DLD1 (cell line): Measurements from ENCODE around the gene ATP6V0E2.
"Not testable (repeated sequence)": the region's sequence is repeated elsewhere in the genome, so short reads cannot be mapped to it uniquely, and the experiment has no call there.

Source experiments
- in situ Hi-C: cut with HindIII; loops from 2 replicates; pipeline ENCODE4 v1.10.0; 2017; ENCODE audit warnings: low sequenced_read_pairs

ATP6V0E2 gene

DNA sequence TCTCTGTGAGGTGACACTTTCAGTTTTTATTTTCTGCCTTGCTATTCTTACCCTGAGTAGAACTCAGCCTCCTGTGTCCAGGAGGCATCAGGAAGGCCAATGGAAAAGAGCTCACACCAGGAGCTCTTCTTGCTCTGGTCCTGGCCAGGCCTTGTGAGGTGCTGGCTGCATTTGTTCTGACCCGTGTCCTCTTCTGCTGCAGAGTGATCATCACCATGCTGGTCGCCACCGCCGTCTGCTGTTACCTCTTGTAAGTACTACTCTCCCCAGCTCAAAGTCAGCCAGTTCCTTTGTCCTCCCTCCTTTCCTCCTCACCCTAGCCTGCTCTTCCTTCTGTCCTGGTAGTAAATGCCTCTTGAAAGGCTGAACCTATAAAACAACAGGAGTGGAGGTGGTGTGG is 1.6 kb downstream of the ATP6V0E2 start:
- in situ Hi-C loops: no loop called here

- in situ Hi-C loops: no loop called here
These were observed 4.2 kb downstream of the ATP6V0E2 start for GRCh38 chr7:149877890-149878522.

- in situ Hi-C loops: no loop called here
These were observed 4.8 kb downstream of the ATP6V0E2 start for GRCh38 chr7:149878523-149878921.

- in situ Hi-C loops: no loop called here
These were observed 5.5 kb downstream of the ATP6V0E2 start for GRCh38 chr7:149879271-149879743.

DNA sequence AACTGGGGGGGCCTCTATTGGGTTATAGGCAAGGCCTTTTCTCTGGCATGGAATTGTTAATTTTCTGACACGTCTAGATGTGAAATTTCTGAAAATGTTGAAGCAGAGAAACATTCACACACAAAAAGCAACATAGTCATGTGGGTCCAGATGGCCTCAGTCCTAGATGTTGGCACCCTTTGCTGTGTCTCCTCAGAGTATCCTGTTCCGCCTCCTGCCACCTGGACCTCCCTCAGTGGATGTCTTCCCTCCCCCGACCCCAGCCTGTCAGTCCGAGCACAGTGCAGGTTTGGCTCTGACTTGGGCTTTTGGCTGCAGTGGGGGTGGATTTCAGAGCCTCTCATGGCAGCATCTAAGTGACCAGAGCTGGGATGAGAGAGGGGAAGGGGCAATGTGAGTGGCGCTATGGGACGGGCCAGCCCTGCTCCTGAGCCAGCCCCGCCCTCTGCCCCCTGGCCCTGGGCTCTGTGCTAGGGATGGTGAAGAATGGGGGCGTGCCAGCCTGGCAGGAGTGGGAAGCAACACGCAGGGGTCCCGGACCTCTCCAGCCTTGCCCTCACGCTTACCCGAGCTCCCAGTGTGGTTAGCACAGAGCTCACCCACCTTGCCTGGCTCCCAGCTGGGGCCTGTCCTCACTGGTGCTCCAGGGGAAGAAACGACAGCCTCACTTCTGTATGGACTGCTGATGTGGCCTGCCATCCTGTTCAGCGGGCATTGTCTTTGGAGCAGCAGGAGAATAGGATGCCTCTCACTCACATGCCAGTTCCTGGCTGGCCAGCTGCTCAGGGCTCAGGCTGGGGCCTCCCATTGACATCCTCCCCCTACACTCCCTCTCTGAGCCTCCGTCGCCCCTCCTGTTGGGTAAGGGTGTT is 6.2 kb downstream of the ATP6V0E2 start:
- in situ Hi-C loops: no loop called here

- in situ Hi-C loops: no loop called here
These were observed 7.0 kb downstream of the ATP6V0E2 start for GRCh38 chr7:149880638-149881311.

DNA sequence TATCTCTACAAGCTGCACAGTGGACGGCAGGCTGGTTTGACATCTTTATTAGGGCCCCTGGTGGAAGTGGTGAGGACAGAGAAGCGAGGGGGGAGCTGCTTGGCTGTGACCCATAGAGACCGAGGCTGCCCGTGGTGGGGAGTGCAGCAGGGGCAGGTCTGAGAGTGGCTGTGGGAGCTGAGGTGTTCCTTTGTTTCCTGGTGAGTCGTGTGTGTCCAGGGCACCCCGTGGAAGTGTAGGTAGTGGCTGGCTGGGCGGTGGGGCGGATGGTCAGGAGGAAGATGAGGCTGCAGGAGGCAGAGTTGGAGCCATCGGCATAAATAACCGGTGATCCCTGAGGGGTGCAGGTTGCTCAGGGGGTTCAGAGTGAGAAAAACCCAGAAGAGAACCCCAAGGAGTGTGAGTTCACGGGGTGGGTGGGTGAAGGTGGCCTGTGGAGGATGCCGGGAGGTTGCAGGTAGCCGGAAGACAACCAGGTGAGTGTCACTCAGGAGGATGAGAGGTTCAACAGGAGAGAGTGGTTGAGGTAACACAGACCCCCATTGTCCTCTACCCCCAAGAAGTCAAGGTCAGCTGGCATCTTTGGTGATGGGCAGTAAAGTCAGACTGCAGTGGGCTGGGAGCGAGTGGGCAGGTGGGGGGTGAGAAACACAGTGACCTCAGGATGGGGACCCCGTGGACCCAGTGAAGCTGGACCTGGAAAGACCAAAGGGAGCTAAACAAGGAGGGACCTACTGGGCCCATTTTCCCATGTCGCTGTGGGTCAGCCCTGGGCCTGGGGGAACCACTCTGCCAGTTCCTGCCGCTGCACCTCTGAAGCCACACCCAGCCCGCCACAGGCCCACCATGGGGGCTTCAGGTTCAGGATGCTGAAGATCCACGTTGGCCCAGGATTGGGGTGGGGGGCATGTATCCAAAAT is 7.8 kb downstream of the ATP6V0E2 start:
- in situ Hi-C loops: no loop called here

GRCh38 chr7:149882248-149883047 is 8.7 kb downstream of the ATP6V0E2 start:
- in situ Hi-C loops: no loop called here

DNA sequence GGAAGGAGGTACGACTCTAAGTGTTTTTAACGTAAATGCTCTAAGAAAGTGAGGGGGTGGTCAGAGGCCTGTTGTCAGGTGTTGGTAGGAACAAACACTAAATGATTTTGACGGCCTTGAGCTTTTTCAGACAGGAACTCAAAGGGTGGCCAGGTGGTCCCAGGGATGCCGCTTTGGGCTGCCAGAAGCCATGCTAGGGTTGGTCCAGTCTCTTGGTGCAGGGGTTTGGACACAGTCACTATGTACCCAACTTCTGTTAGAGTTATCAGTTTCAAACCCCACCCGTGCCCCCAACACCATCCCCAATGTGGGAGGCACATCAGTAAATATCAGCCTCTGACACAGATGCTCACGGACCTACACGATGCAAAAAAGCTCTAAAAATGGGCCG is 9.3 kb downstream of the ATP6V0E2 start:
- in situ Hi-C loops: no loop called here

GRCh38 chr7:149883452-149883861 is 9.7 kb downstream of the ATP6V0E2 start:
- in situ Hi-C loops: no loop called here

DNA sequence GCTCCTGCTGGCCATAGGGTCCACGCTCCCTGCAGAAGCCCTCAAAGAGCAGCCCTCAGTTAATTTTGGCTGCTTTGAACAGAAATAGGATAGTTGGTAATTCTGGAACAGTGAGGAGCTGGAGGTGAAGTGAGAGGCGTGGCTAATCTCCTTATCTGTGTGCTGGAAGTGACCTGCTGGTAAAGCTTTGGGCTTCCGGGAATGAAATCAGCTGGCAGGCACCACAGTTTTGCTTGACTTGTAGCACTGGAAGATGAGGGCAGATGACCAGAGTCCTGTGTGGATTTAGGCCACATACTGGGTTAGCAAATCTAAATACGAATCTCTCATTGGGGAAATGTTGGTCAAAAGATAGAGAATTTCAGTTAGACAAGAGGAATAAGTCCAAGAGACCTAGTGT is 10.2 kb downstream of the ATP6V0E2 start:
- in situ Hi-C loops: no loop called here

- in situ Hi-C loops: no loop called here
These were observed 10.8 kb downstream of the ATP6V0E2 start for GRCh38 chr7:149884541-149884940.

DNA sequence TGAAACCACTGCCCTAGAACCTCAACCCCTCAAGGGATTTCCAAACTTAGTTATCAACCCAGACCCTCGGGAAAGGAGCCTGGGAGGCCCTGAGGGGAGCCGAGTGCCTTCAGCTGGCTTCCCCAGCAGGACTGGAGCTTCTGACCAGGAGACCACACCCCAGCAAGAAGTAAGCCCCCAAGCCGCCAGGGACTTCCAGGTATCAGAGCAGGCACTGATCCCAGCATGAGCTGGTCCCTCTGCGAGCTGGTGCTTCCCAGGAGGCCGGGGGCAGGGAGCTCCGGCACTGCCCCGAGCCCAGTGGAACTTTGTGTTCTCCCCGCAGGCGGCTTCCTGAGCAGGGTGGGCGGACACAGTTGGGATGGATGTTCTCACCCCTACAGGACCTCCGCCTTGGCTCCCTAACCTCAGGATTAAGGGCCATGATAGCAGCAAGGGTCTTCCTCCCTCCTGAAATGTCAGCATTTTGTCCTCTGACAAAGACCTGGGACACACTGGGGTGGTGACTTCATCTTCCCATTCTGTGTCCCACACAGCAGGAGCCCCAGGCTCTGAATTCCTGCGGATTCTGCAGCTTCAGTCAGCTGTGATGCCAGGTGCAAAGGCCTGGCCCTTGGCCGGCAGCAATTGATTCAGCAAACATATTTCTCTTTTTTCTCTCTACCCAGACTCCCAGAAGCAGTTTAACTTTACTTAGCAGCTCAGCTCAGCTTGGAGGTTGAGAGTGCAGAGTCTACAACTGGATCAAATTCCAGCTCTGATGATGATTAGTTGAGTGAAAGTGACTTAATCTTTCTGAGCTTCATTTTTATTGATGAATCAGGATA is 11.6 kb downstream of the ATP6V0E2 start:
- in situ Hi-C loops: no loop called here

DNA sequence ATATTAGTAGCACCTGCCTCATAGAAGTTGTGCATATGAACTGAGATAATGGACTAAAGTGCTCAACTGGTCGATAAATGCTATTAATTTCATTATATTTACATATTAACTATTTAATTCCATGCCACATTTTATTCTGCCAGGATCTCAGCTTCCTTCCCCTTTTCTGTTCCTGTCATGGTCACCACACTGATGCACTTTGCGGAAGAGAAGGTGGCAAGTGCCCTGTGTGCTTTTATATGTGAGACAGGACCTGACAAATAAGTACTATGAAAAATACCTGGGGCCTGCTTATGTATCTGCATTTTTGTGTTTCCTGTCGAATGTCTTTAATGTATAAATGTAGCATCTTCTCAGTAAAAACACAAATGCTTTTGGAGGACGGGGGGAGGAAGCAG is 12.2 kb downstream of the ATP6V0E2 start:
- in situ Hi-C loops: no loop called here

DNA sequence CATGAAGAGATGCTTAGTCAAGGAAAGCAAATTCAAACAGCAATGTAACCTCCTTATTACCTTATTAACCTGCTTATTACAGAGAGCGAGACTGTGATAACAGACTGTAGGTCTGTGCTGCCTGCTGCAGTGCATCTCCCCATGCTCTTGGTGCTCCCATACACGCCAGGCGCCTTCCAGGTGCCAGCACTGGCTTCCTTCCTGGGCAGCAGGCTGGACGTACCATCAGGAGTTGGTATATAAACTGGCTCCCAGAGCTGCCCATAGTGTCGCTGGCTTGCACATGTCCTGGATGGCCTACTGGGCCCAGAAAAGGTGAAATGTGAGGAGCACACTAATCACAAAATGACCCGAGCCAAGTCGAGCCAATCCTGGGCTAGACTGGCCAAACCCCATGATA is 13.5 kb downstream of the ATP6V0E2 start:
- in situ Hi-C loops: no loop called here

GRCh38 chr7:149890715-149891114 is 16.9 kb downstream of the ATP6V0E2 start:
- in situ Hi-C loops: not testable (repeated sequence)

DNA sequence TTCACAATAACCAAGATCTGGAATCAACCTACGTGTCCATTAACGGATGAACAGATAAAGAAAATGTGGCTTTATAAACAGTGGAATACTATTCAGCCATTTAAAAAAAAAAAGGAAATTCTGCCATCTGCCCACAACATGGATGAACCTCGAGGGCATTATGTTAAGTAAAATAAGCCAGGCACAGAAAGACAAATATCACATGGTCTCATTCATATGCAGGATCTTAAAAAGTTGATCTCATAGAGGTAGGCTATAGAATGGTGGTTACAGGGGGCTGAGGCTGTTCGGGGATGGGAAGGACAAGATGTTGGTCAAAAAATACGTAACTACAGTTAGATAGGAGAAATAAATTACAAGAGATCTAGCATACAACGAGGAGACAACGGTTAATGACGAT is 21.2 kb downstream of the ATP6V0E2 start:
- in situ Hi-C loops: not testable (repeated sequence)

DNA sequence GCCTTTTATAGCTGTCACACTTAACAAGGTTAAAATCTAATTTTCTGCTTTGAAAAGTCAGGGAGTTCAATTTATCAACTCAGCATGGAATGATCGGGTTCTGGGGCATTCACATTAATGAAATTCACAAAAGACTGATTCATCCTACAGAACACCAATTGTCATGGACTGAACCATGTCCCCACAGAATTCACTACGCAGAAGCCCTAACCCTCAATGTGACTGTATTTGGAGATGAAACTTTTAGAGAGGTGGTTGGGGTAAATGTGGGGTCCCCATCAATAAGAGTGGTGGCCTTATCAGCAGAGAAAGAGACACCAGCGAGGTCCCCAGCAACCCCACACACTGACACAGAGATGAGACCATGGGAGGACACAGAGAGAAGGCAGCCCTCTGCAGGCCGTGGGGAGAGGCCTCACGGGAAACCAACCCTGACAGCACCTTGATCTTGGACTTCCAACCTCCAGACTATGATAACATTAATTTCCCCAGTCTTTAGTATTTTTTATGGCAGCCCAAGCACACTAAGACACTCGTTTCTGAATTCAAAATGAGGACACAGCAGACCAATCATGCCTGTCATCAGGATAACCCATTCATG is 34.1 kb downstream of the ATP6V0E2 start:
- in situ Hi-C loops: not testable (repeated sequence)

DNA sequence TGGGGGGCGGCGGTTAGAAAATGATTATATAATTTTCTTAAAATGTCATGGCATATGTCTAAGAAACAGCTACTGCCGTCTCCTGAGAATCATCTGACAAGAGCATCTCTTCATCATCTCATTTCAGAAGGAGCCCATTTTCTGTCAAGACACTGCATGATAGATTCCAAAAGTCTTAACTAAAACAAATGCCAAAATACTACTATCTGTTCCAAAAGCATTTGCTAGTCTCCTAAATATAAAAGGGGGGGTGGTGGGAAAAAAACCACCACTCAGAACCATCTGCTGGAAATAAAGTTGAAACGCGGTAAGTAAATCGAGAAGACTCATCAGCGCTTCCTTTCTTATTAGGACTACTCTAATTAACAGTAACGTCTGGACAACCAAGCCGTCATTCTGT is 36.5 kb downstream of the ATP6V0E2 start:
- in situ Hi-C loops: not testable (repeated sequence)
